Esophagus muscularis mucosa (tissue), 3 donors: ENCODE data around the gene ACYP1.

ENCODE experiments used
- POLR2A ChIP-seq: fragments of 450-650 bp; IDR thresholded peaks from one replicate; pipeline ENCODE4 v1.6.1; 2017; ENCODE audit warnings: antibody characterized with exemption, moderate library complexity, mild to moderate bottlenecking, low read depth
- POLR2AphosphoS5 ChIP-seq, 2 donors: sonication (generic); formaldehyde crosslinking; IDR thresholded peaks; one replicate each; pipeline ENCODE4 v1.6.1; 2017; ENCODE audit warnings: antibody characterized with exemption in 2 of 2
- TF ChIP-seq, protein P1 (sequence below), 3 experiments: fragments of 200-600 bp in 2 of 3; fragments of 450-650 bp in 1 of 3; sonication (generic) in 2 of 3; IDR thresholded peaks; one replicate each; pipeline ENCODE4 v1.5.1; 2017 to 2019; ENCODE audit warnings: antibody characterized with exemption in 3 of 3, mild to moderate bottlenecking in 2 of 3, moderate library complexity in 1 of 3

DNA sequence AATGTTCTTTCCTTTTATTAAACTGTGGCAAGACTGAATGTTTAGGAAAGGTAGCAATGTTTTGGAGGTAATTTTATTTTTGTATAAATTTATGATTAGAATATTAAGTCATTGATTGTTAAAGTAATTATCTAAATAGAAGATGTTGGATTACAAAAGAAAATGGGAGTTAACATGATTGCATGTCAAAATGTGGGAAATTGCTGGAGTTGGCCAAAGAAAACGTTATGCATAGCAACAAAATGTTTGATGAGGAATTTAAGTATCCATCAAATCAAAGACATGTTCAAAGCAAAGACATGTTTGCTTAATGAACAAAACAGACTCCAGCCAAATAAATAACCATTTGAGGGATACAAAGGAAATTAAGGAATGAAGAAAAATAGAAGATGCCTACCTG lies 9.4 kb downstream of the ACYP1 start:
- TF ChIP-seq, protein P1, sequence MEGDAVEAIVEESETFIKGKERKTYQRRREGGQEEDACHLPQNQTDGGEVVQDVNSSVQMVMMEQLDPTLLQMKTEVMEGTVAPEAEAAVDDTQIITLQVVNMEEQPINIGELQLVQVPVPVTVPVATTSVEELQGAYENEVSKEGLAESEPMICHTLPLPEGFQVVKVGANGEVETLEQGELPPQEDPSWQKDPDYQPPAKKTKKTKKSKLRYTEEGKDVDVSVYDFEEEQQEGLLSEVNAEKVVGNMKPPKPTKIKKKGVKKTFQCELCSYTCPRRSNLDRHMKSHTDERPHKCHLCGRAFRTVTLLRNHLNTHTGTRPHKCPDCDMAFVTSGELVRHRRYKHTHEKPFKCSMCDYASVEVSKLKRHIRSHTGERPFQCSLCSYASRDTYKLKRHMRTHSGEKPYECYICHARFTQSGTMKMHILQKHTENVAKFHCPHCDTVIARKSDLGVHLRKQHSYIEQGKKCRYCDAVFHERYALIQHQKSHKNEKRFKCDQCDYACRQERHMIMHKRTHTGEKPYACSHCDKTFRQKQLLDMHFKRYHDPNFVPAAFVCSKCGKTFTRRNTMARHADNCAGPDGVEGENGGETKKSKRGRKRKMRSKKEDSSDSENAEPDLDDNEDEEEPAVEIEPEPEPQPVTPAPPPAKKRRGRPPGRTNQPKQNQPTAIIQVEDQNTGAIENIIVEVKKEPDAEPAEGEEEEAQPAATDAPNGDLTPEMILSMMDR (IDR thresholded peaks at IDR 0.05): no peak
- TF ChIP-seq POLR2A (no peak), POLR2AphosphoS5 (IDR thresholded peaks at IDR 0.05) (no peak)
